Iris pigment epithelial cell (primary cell): ENCODE results near the gene DENND2A.
A peak's percentile ranks its signal among the peaks of the same experiment; 100 is the strongest.

Experiments used
- DNase-seq: peaks from one replicate; pipeline ENCODE4 v3.0.0-alpha.2; 2011; ENCODE audit warnings: low read depth

The DENND2A gene

DNA sequence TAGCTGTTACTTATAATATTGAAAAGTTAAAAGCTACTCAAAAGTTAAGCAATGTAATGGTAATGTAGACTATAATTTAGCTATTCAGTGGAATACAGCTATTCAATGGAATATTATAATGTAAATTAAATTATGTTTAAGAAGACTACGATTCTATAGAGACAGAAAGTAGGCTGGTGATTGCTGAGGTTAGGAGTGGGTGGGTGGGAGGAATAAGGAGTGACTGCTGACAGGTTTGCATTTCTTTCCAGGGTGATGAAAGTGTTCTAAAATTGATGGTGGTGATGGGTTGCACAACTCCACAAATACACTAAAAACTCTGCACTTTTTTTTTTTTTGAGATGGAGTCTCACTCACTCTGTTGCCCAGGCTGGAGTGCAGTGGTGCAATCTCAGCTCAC lies 21.4 kb downstream of the DENND2A start:
- DNase-seq = no peak

DNA sequence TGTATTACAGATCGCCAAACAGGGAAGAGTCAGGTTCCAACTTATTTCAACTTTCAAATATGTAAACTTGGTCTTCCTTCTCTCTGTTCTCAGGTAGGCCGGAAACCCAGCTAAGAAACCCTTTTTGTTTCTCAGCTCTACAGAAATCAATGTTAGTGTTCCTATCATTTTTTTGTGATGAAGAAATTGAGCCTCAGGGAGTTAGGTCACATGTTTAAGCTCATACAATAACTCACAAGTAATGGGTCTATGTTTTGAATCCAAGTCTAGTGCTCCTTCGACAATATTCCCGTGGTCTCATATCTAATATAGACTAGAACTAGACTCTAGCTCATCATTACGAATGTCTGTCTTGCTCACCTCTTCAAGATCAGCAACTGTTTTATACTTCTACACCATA lies 22.3 kb downstream of the DENND2A start:
- no peak for DNase-seq

DNA sequence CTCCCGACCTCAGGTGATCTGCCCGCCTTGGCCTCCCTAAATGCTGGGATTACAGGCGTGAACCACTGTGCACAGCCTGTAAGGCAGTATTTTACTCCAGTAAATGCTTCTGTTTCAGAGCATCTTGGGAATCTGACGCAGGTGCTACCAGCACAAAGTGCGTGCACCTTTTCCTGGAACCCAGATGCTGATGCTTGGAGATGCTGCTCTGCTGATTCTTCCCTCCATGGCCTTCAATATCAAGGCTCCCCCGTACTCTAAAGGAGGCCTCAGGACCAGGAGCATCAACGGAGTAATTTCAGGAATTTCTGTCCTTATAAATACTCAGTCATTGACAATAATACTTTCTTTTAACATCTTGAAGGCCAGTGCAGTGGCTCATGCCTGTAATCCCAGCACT lies 23.5 kb downstream of the DENND2A start:
- DNase-seq = no peak

DNA sequence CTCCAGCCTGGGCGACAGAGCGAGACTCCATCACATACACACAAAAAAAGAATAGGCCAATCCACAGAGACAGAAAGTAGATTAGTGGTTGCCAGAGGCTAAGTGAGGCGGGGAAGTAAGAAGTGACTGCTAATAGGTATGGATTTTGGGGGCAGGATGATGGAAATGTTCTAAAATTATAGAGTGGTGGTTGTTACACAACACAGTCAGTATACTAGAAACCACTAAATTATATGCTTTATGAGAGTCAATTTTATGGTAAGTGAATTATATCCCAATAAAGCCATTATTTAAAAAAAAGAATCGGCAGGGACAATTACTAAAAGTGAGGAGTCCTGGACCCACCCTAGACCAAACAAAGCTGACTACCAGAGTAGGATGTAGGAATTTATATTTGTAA lies 24.3 kb downstream of the DENND2A start:
- DNase-seq = no peak

DNA sequence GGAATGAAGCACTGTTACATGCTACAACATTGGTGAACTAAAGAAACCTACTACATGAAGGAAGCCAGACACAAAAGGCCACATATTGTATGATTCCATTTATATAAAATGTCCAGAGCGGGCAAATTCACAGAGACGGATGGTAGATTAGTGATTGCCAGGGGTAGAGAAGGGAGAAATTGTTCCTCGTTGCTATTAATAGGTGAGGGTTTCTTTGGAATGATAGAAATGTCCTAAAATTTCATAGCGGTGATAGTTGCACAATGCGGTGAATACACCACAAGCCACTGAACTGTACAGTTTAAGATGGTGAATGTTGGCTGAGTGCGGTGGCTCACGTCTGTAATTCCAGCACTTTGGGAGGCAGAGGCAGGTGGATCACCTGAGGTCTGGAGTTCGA lies 29.0 kb downstream of the DENND2A start:
- peak; percentile 18 for DNase-seq

DNA sequence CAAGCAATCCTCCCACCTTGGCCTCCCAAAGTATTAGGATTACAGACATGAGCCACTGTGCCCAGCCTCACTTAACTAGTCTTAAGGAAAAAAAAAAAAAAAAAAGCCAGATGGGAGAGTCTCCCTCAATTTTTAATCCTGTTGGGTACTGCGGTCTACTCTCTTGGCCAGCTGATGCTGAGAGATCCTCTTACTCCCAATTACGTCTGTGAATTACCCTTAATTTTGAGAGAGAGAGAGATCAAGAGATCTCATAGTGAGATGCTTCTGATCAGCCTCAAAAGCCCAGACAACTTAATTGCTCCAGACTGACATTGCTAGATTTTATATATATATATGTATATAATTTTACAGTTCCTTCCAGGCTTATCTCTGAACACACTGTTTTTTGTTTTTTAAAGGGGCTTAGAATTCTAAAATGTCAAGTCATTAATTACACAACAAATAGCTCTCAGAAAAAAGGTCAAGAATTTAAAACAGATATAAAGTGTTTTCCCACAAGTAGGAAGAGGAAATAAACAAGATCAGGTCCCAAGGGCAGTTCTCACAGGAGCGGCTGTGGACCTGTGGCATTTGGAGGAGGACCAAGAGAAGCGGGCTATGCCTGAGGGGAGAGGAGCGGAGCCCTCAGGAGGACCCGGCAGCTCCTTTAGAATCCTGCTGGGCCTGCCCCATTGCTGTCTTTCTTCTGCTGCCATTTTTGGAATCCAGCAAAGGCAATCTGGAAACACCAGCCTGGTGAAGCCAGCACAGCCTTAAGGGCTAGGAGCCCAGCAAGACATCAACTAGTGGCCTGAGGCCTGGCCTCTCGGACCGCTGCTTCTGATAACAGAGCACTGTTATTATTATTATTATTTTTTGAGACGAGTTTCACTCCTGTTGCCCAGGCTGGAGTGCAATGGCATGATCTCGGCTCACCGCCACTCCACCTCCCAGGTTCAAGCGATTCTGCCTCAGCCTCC lies 30.1 kb downstream of the DENND2A start:
- DNase-seq = no peak

DNA sequence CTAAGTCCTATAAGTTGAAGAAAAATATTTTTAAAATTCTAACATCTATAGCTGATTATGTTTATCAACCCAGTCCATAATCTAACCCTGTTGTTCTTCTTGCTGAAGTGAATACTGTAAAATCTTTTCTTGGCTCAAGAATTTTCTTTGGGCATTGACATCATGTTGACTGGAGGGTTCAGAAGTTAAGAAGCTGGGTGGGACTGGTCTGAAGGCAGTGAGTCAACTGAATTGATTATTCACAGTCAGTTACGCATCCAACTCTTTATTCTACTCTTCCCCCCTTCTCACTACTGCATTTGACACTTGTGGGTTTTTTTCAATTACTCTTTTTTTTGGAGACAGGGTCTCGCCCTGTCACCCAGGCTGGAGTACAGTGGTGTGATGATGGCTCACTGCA lies 31.0 kb downstream of the DENND2A start:
- peak; percentile 31 for DNase-seq

DNA sequence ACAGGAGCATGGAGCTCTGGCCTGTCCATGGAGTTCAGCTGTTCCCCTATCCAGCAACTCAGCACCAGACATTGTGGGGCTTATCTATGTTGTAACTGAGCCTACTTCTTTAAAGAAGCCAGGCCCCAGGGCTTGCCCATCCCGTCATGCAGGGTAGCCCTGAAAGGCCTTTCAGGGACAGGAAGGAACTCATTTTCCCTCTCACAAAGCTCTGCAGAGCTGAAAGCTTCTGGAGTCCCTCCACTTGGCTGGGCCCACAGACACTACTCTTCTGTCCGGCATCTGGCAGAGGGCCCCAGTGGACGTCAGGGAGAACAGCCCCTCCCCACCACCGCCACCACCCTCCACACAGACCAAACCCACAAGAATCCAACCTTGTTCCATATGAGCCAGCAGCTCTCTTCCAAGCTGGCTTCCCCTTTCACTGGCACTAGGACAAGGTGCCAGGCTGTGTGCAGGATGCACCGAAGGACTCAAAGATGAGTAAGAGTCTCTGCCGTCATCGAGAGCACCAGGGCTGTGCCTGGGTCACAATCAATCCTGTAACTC lies 33.1 kb downstream of the DENND2A start:
- DNase-seq = peak; percentile 14

DNA sequence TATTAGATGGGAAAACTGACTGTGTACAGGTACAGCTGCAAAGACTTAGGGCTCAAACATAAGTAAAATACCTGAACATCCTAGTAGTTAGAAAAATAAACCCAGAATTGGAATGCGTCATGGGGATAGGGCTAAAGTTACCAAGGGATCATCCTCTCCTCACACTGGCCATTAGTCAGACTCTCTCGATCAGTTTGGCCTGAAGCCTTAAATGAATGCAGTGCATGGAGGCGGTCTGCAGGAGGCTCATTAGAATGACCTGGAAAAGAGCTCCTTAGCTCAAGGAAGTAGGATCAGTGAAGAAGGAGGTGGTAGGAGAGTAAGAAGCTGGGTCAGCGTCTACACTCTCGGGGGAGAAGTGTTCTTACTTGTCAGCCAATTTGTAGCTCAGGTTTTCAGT lies 35.3 kb downstream of the DENND2A start:
- peak; percentile 75 for DNase-seq

DNA sequence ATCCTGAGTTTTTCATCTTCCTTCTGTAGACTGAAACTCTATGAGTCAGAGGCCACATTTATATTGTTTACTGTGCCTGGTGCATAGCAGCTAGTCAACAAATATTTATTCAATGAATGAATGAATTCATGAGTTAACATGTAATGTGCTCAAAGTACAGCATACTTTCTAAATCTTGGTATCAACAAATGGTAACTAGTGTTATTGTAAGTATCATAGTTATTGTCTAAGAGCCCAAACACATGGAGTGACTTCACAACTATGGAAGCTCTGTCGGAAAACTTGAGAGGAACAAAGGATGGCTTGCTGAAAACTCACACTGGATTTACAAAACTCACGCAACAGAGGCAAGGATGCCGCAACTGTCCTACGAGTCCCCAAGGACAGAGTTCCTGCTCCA lies 35.9 kb downstream of the DENND2A start:
- peak; percentile 40 for DNase-seq

DNA sequence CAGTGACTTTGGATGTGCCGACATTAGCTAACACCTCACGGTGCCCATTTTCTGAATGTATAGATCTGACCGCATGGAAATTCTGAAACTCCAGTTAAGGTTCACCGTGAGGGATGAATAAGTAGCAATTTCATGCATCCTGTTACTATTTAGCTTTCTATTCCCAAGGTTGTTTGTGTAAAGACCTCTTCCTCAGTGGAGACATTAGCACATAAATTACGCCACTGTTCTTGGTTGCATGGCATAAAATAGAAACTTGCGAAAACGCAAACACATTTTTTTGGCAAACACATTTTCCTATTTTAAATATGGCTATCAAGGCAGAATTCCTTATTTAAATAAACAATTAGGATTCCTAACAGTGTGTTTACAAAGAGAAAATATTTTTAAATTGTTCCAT lies 36.5 kb downstream of the DENND2A start:
- no peak for DNase-seq

DNA sequence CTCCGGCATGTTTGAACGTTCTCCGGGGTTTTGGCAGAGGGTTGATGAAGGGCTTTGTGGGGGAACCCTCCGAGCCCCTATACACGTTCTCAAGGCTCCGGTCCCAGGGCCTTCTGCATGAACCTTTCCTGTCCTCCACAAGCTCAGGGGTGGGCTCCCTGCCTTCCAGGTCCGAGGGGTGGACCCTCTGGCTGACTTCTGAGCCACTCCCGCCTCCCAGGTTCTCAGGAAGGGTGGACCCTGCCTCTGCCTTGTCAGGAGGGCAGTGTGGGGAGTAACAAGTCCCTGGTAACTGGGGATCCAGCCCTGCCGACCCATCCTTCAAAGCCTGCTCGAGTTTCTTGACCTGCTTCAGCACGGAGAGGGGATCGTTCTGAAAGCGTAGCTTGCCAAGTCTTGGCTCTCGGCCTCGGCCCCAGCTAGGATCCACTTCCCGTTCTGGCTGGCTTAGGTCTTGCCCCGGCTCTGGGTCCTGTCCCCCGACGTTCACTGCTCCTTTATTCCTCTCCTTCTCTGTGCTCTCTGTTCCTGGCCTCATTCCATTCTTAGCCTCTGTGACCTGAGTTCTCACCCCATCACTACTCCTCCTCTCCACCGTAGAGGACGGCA lies 38.9 kb downstream of the DENND2A start:
- DNase-seq = no peak

DNA sequence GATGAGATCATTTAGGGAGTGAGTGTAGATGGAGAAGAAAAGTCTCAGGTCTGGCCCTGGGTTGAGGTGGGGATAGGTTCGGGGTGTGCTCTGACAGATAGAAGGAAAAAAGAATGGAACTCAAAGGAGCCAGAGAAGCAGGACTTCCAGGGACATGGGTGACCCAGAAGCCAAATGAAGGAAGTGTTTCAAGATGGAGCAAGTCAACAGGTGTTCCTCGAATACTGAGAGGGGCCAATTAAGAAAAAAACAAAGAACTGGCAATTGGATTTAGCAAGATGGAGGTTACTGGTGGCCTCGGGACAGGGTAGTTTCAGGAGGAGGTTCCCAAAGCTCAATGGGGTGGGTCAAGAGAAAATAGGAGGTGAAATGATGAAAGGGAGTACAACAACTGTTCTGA lies 40.3 kb downstream of the DENND2A start:
- DNase-seq = no peak

DNA sequence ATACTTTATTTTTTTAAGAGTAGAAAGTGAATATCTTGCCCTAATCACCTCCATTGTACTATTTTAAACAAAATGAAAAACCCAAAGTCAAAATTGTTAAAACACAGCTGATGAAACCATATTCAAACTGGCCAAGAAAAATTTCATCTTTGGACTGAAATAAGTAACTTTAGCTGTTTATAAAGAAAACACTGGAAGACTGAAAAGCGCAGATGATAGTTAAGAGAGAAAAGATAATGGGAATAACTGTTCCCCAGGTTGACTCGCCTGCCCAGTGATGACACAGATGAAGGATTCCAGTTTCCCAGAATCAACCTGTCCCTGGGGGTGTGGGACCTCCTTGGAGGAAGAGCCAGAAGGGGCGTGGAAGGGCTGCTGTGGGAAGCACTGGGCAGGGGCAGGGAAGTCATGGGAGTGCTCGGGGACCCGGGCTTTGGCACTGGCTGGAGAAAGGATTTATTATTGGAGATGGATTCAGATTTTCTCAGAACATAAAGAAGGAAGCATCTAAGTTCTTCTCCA lies 43.1 kb downstream of the DENND2A start:
- DNase-seq = no peak

DNA sequence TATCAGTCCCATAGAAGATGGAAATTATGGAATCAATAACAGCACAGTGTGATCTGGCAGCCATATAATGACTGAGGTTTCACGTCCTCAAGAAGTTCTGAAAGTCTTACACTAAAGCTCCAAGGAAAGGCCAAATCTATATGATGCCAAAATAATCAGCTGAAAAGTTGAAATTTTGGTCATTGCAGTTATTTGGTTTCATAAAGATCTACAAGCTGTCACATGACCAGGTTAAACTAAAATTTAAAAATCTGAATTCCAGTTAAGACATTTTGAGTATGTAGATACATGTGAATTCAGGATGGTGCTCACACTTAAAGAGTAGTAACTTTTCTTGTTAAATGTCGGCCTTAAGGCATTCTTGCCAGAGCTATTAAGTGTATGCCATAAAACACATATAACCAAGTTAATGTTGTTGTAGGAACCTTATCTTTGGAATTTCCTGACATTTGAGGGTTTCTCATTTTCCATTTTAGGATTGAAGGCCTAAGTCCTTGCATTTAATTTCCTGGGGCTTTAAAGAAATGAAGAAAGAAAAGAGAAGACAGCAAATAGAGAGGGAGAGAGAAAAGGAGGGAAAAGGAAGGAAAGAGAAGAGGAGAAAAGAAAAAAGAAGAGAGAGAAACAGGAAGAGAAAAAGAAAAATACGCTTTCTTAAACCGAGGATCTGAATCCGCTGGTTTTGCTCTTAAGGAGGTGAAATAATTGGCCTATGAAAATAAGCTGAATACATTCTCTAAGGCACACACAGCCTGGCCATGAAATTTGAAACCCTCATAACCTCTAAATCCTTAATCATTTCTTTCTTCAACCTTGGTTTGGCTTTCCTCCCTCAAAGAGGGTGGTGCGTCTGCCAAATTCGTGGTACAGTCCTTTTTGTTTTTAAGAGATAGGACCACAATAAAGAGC lies 43.8 kb downstream of the DENND2A start:
- DNase-seq = peak; percentile 67

DNA sequence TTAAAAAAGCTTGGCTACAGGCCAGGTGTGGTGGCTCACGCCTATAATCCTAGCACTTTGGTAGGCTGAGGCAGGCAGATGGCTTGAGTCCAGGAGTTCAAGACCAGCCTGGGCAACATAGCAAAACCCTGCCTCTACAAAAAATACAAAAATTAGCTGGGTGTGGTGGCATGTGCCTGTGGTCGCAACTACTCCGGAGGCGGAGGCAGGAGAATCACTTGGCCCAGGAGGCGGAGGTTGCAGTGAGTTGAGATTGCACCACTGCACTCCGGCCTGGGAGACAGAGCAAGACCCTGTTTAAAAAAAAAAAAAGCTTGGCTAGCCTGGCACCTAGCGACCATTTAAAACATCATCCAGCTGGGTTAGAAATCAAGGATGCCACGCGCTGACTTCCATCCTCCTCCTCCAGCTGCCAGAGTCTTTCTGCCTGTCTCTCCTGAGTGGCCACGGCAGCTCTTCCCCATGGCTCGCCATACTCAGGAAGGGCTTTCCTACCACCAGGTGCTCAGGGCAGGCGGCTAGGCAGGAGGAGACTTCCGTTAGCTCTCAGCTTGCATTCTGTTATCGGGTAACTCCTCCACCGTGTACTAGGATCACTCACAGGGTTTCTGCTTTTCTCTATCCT lies 45.0 kb downstream of the DENND2A start:
- no peak for DNase-seq

DNA sequence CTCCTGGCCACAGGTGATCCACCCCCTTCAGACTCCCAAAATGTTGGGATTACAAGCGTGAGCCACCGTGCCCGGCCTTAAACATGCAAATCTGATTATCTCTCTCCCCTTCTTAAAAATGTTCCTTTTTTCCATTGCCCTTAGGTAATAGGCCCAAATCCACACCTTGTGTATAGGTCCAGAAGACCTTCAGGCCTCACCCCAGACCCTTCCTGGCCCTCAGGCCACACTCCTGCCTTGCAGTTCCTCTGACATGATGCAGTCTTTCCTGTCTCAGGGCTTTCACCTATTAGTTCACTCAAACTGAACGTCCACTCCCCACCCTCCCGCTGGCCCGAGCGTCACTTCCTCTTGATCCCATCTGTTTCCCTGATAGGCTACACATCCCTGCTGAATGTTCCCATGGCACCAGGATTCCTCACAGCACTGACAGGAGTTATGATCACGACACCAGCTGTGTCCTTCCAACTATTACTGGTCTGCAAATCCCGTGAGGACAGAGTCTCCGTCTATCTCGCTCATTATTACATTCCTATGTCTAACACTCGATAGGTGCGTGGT lies 46.4 kb downstream of the DENND2A start:
- DNase-seq = no peak

DNA sequence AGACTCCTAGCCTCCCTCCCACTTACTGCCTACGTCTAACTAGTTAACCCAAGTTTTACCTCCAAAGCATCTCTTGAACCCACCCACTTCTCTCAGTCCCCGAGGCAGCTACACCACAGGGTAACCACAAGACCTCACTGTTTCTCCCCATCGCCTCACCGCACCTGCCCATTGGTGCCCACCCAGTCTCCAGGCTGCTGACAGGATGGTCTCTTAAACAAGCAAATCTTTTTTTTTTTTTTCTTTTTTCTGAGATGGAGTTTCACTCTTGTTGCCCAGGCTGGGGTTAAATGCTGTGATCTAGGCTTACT lies 47.0 kb downstream of the DENND2A start:
- no peak for DNase-seq

DNA sequence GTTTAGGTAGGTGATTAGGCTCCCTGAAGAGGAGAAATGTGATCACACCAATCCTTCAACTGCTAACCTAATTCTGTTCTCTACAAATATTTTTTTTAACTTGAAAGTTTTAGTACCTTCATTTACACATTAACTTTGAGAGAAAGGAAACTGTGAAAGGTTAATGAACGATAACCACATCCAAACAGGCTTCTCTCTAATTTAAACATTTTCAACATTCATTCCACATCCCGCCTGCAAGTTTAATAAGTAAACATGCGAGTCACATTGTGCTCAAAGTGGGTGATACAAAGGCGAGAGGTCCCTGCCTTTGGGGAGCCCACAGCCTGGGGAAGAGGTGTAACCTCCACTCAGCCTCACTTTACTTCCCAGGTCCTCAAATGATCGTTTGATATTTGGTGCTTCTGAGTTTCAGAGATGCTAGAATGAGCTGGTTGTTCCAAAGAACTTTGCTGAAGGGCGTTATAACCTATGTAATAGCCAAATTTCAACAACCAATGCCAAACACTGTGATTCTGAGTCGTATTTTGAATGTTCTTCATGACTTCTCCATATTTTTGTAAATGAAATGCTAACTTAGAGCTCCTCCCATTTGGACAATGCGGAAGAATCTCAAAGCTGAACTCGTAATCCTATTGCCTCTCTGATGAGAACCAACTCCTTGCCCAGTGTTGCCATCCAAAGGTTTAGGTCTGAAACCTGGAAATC lies 47.5 kb downstream of the DENND2A start:
- DNase-seq = no peak

DNA sequence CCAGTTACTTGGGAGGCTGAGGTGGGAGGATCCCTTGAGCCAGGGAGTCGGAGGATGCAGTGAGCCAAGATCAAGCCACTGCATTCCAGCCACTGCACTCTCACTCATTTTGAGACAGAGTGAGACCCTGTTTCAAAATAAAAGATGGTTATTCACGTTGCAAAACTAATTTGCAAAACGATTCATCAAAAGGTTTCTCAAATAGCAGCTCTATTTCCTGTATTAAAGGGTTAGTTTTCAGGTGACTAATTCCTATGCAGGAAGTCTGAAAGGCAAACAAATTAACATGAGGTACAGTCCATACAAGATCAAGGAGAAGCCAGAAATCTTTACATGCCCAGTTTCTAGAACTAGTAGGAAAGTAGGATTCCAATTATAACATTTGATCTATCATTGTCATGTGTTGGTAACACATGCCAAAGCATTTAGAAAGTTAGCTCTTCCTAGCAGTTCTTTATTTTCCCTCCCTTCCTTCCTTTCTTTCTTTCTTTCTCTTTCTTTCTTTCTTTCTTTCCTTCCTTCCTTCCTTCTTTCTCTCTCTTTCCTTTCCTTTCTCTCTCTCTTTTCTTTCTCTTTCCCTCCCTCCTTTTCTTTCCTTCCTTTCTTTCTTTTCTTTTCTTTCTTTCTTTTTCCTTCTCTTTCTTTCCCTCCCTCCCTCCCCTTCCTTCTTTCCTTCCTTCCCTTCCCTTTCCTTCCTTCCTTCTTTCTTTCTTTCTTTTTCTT lies 49.3 kb downstream of the DENND2A start:
- DNase-seq = peak; percentile 16
